Measurements from ENCODE around the gene MYO9A.

GRCh38 chr15:71830981-71831380 is 287.0 kb downstream of the MYO9A start:
- TF ChIP-seq EZH2phosphoT487 (IDR thresholded peaks at IDR 0.05) = no peak
- TF ChIP-seq, protein P1, sequence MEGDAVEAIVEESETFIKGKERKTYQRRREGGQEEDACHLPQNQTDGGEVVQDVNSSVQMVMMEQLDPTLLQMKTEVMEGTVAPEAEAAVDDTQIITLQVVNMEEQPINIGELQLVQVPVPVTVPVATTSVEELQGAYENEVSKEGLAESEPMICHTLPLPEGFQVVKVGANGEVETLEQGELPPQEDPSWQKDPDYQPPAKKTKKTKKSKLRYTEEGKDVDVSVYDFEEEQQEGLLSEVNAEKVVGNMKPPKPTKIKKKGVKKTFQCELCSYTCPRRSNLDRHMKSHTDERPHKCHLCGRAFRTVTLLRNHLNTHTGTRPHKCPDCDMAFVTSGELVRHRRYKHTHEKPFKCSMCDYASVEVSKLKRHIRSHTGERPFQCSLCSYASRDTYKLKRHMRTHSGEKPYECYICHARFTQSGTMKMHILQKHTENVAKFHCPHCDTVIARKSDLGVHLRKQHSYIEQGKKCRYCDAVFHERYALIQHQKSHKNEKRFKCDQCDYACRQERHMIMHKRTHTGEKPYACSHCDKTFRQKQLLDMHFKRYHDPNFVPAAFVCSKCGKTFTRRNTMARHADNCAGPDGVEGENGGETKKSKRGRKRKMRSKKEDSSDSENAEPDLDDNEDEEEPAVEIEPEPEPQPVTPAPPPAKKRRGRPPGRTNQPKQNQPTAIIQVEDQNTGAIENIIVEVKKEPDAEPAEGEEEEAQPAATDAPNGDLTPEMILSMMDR (IDR thresholded peaks at IDR 0.05) = no peak

Measured in neural progenitor cell (in vitro differentiated cells).